HG02623 (cell line): ENCODE results near the gene MYPOP.
"Not testable (repeated sequence)": the region's sequence is repeated elsewhere in the genome, so short reads cannot be mapped to it uniquely, and the experiment has no call there.

Source experiments
- ATAC-seq: cut with Tn5 transposase; IDR thresholded peaks from one replicate; pipeline ENCODE4 v1.9.1; 2021; ENCODE audit warnings: moderate library complexity; ENCODE audit not compliant: unreplicated experiment

Gene MYPOP

GRCh38 chr19:45908956-45909355 lies 6.5 kb upstream of the MYPOP start:
- no peak for ATAC-seq

- ATAC-seq: no peak
Observed at GRCh38 chr19:45906221-45906620, 3.8 kb upstream of the MYPOP start.

GRCh38 chr19:45905011-45905410 lies 2.6 kb upstream of the MYPOP start:
- no peak for ATAC-seq

- ATAC-seq: peak; percentile 81
Observed at GRCh38 chr19:45902651-45903625, 525 bp upstream of the MYPOP start.

- ATAC-seq: no peak
Observed at GRCh38 chr19:45901432-45901911, 941 bp downstream of the MYPOP start.

GRCh38 chr19:45900738-45901431 lies 1.5 kb downstream of the MYPOP start:
- no peak for ATAC-seq

GRCh38 chr19:45899919-45900589 lies 2.4 kb downstream of the MYPOP start:
- ATAC-seq: no peak

- ATAC-seq: no peak
Observed at GRCh38 chr19:45899253-45899652, 3.2 kb downstream of the MYPOP start.

GRCh38 chr19:45897261-45897812 lies 5.1 kb downstream of the MYPOP start:
- no peak for ATAC-seq

GRCh38 chr19:45895983-45896599 lies 6.3 kb downstream of the MYPOP start:
- ATAC-seq: not testable (repeated sequence)

- ATAC-seq: no peak
Observed at GRCh38 chr19:45895519-45895972, 6.9 kb downstream of the MYPOP start.

- no peak for ATAC-seq
Observed at GRCh38 chr19:45890877-45891276, 11.5 kb downstream of the MYPOP start.

GRCh38 chr19:45889210-45889885 lies 13.1 kb downstream of the MYPOP start:
- no peak for ATAC-seq

GRCh38 chr19:45887200-45887710 lies 15.2 kb downstream of the MYPOP start:
- ATAC-seq: no peak

GRCh38 chr19:45886427-45887199 lies 15.8 kb downstream of the MYPOP start:
- peak; percentile 46 for ATAC-seq

GRCh38 chr19:45885556-45886426 lies 16.6 kb downstream of the MYPOP start, which contains the start of gene IRF2BP1:
Gene IRF2BP1 (minus strand): TSS chr19:45886141. CDS start chr19:45885774, 367 bp downstream.
- peak; percentile 43 for ATAC-seq

GRCh38 chr19:45884682-45885555 lies 17.5 kb downstream of the MYPOP start:
- no peak for ATAC-seq
